SK-N-SH (cell line): ENCODE data around the gene ATP5F1D. TPM values are rescaled to one million over a fixed set of nuclear protein-coding genes. Genes with fewer than 3 reads are reported as not detected.

Experiments
- CTCF ChIA-PET: fragments of 300-600, 350-600 bp; formaldehyde crosslinking; extraction: SDS; loops from one replicate; lab custom pipeline; 2021; lab: Yijun Ruan, JAX
- POLR2A ChIA-PET: fragments of 350-600 bp; sonication (Branson Sonifier 250); formaldehyde crosslinking; extraction: SDS; loops from one replicate; lab custom pipeline; 2020; ENCODE audit warnings: antibody characterized with exemption, inconsistent platforms; lab: Yijun Ruan, JAX
- DNase-seq: peaks from one replicate; pipeline ENCODE4 v3.0.0; 2012
- H2AFZ ChIP-seq: fragments of 200-600 bp; sonication (generic); 2 replicates; pipeline ENCODE4 v1.8.1; 2016; ENCODE audit warnings: antibody characterized with exemption, mild to moderate bottlenecking, low read depth
- H3F3A ChIP-seq: fragments of 200-600 bp; sonication (generic); replicated peaks from 2 replicates; pipeline ENCODE3; 2016; ENCODE audit warnings: antibody characterized with exemption, mild to moderate bottlenecking; ENCODE audit not compliant: insufficient read depth
- H3K27ac ChIP-seq, 2 experiments: fragments of 200-500 bp in 1 of 2; fragments of 200-600 bp in 1 of 2; sonication (Bioruptor generic) in 1 of 2; sonication (generic), shearing (Covaris generic) in 1 of 2; 2 replicates each; pipeline versions ENCODE4 v1.5.1 to v1.6.1; 2014 to 2016; ENCODE audit warnings: low read depth in 2 of 2, inconsistent platforms in 1 of 2, low read length in 1 of 2, mild to moderate bottlenecking in 1 of 2, mixed read lengths in 1 of 2
- H3K27me3 ChIP-seq: fragments of 200-600 bp; sonication (generic), shearing (Covaris generic); 2 replicates; pipeline ENCODE4 v1.6.1; 2016; ENCODE audit warnings: mixed run types; ENCODE audit not compliant: insufficient read depth
- H3K36me3 ChIP-seq, 2 experiments: fragments of 200-500 bp in 1 of 2; fragments of 200-600 bp in 1 of 2; sonication (Bioruptor generic) in 1 of 2; sonication (generic) in 1 of 2; replicated peaks in 1 of 2; 2 replicates each; pipeline versions ENCODE3 to v1.5.1; 2014 to 2016; ENCODE audit warnings: low read length in 1 of 2, mild to moderate bottlenecking in 1 of 2; ENCODE audit not compliant: insufficient read depth in 2 of 2, control insufficient read depth in 1 of 2
- H3K4me1 ChIP-seq, 2 experiments: fragments of 200-500 bp in 1 of 2; fragments of 200-600 bp in 1 of 2; sonication (Bioruptor generic) in 1 of 2; sonication (generic), shearing (Covaris generic) in 1 of 2; 2 replicates each; pipeline versions ENCODE4 v1.5.1 to v1.6.1; 2014 to 2016; ENCODE audit warnings: low read depth in 1 of 2, low read length in 1 of 2, mixed run types in 1 of 2; ENCODE audit not compliant: insufficient read depth in 2 of 2, control insufficient read depth in 1 of 2
- H3K4me2 ChIP-seq: fragments of 200-600 bp; sonication (generic), shearing (Covaris generic); 2 replicates; pipeline ENCODE4 v1.6.1; 2017; ENCODE audit warnings: mixed run types
- H3K4me3 ChIP-seq, 2 experiments: fragments of 200-500 bp in 1 of 2; fragments of 200-600 bp in 1 of 2; sonication (Bioruptor generic) in 1 of 2; sonication (generic), shearing (Covaris generic) in 1 of 2; 2 replicates each; pipeline versions ENCODE4 v1.5.1 to v1.8.1; 2014 to 2016; ENCODE audit warnings: low read depth in 2 of 2, inconsistent platforms in 1 of 2, low read length in 1 of 2, mild to moderate bottlenecking in 1 of 2, mixed read lengths in 1 of 2, moderate library complexity in 1 of 2
- H3K79me2 ChIP-seq: fragments of 200-600 bp; sonication (generic); 2 replicates; pipeline ENCODE4 v1.8.1; 2017; ENCODE audit warnings: mild to moderate bottlenecking; ENCODE audit not compliant: insufficient read depth
- H3K9ac ChIP-seq: fragments of 200-600 bp; sonication (generic); 2 replicates; pipeline ENCODE4 v1.6.1; 2017; ENCODE audit warnings: mixed run types
- H3K9me2 ChIP-seq: fragments of 200-600 bp; sonication (generic); 2 replicates; pipeline ENCODE4 v1.6.1; 2017; ENCODE audit warnings: mixed run types
- H3K9me3 ChIP-seq: fragments of 200-600 bp; sonication (generic); 2 replicates; pipeline ENCODE4 v1.6.1; 2017; ENCODE audit warnings: mixed run types, mild to moderate bottlenecking, moderate library complexity
- H4K20me1 ChIP-seq: fragments of 200-600 bp; sonication (generic); 2 replicates; pipeline ENCODE4 v1.6.1; 2017; ENCODE audit warnings: mild to moderate bottlenecking, mixed run types; ENCODE audit not compliant: insufficient read depth
- CHD2 ChIP-seq: fragments of 150-350 bp; IDR thresholded peaks from 2 replicates; pipeline ENCODE4 v1.6.1; 2018; ENCODE audit warnings: low read length; ENCODE audit not compliant: partially characterized antibody
- ELF1 ChIP-seq: IDR thresholded peaks from 2 replicates; pipeline ENCODE4 v1.4.0; 2012
- EP300 ChIP-seq, 2 experiments: IDR thresholded peaks; 2 replicates each; pipeline versions ENCODE4 v1.4.0 to v1.6.1; 2012; ENCODE audit warnings: borderline replicate concordance in 1 of 2, low read depth in 1 of 2, low read length in 1 of 2
- EZH2phosphoT487 ChIP-seq: fragments of 200-600 bp; sonication (generic); IDR thresholded peaks from 2 replicates; pipeline ENCODE4 v1.6.1; 2017; ENCODE audit warnings: low read depth, mixed run types, mild to moderate bottlenecking, antibody characterized with exemption, moderate library complexity, borderline replicate concordance
- FOSL2 ChIP-seq: IDR thresholded peaks from 2 replicates; pipeline ENCODE4 v1.4.0; 2012; ENCODE audit warnings: low read depth, mild to moderate bottlenecking, moderate library complexity, borderline replicate concordance
- FOXJ3 ChIP-seq: sonication (generic); formaldehyde crosslinking; IDR thresholded peaks from 2 replicates; pipeline ENCODE4 v1.5.1; 2020; ENCODE audit warnings: mild to moderate bottlenecking, missing genetic modification reagents
- MXI1 ChIP-seq: IDR thresholded peaks from 2 replicates; pipeline ENCODE4 v1.6.1; 2012; ENCODE audit warnings: mild to moderate bottlenecking, low read depth, low read length, improper control_type of control experiment
- RAD21 ChIP-seq: IDR thresholded peaks from 2 replicates; pipeline ENCODE4 v1.6.1; 2012; ENCODE audit warnings: mild to moderate bottlenecking, low read length
- RCOR1 ChIP-seq: fragments of 150-350 bp; IDR thresholded peaks from 2 replicates; pipeline ENCODE4 v1.6.1; 2017; ENCODE audit warnings: antibody characterized with exemption, low read length
- RFX5 ChIP-seq: IDR thresholded peaks from 2 replicates; pipeline ENCODE4 v1.6.1; 2012; ENCODE audit warnings: mild to moderate bottlenecking, improper control_type of control experiment, low read length
- RXRA ChIP-seq: IDR thresholded peaks from 2 replicates; pipeline ENCODE4 v1.4.0; 2012; ENCODE audit warnings: low read depth, mild to moderate bottlenecking, borderline replicate concordance
- SMC3 ChIP-seq: IDR thresholded peaks from 2 replicates; pipeline ENCODE4 v1.6.1; 2012; ENCODE audit warnings: low read depth, low read length, improper control_type of control experiment
- TCF12 ChIP-seq: IDR thresholded peaks from 2 replicates; pipeline ENCODE4 v1.4.0; 2012
- TEAD4 ChIP-seq: IDR thresholded peaks from 2 replicates; pipeline ENCODE4 v1.4.0; 2012; ENCODE audit warnings: mild to moderate bottlenecking, borderline replicate concordance; ENCODE audit not compliant: insufficient read depth
- YY1 ChIP-seq: IDR thresholded peaks from 2 replicates; pipeline ENCODE4 v1.4.0; 2012; ENCODE audit warnings: low read depth, mild to moderate bottlenecking
- WGBS: methylation state at CpG from one replicate; pipeline ENCODE4 v1.1.6; 2017; ENCODE audit warnings: low lambda C conversion rate; 5-methylcytosine and 5-hydroxymethylcytosine counted together
- polyA plus RNA-seq, 3 experiments: library from polyadenylated mRNA; depleted of rRNA; stranded (reverse); fragments of >200 nt; gene quantifications; 2 replicates each; pipeline ENCODE4 v1.2.3, GENCODE V29; 2012
- TF ChIP-seq, protein P1 (sequence below): fragments of 200-600 bp; sonication (generic); IDR thresholded peaks from 2 replicates; pipeline ENCODE4 v1.6.1; 2017; ENCODE audit warnings: antibody characterized with exemption, mild to moderate bottlenecking, moderate library complexity
- TF ChIP-seq, protein P2 (sequence below): fragments of 150-350 bp; IDR thresholded peaks from 2 replicates; pipeline ENCODE4 v1.6.1; 2016; ENCODE audit warnings: mild to moderate bottlenecking, low read depth, low read length
- TF ChIP-seq, protein P3 (sequence below): fragments of 150-350 bp; IDR thresholded peaks from 2 replicates; pipeline ENCODE4 v1.6.1; 2017; ENCODE audit warnings: antibody characterized with exemption, low read length, low read depth, borderline replicate concordance
- TF ChIP-seq, protein P4 (sequence below): IDR thresholded peaks from 2 replicates; pipeline ENCODE4 v1.4.0; 2012; ENCODE audit warnings: low read depth
- TF ChIP-seq, protein P5 (sequence below): IDR thresholded peaks from 2 replicates; pipeline ENCODE4 v1.4.0; 2012; ENCODE audit warnings: low read depth, borderline replicate concordance

ATP5F1D gene
- polyA plus RNA-seq, 1 of the 3 experiments (the other 2 are of a cell fraction) = 226 TPM

DNA sequence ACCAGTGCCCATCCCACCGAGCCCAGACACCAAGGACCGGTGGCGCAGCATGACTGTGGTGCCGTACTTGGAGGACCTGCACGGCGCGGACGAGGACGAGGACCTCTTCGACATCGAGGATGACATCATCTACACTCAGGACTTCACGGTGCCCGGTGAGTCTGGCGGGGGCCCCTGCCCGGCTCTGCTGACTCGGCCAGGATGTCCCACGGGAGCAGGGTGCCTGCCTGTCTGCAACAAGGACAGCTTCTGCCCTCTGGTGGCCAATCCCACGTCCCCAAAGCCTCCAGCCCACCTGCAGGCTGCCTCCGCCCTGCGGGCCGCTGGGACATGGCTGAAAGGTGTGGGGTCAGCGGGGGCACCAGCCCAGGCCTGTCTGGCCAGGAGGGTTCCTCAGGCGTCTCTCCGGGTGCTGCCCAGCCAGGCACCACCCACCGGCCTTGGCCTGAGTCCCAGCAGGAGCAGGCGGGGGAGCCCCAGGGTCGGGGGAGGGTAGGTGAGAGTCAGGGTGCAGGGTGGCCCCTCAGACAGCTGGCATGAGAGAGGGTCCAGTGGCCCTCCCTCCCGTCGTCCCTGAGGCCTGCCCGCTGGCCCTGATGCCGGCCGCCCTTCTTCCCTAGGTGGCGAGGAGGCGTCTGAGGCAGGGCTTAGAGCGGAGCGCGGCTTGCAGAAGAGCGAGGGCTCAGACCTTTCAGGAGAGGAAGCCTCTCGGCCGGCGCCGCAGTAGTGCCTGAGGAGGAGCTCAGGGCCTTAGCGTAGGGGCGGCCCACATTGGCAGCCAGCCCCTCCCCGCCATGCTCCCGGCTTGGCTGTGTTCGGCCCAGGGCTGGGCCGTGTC is 18.3 kb upstream of the ATP5F1D start:
- 78% methylated on average over 23 of the region's 48 CpGs for WGBS
- peaks cover 3% of the 10 kb centered on the region for H3F3A ChIP-seq
- peaks cover 0 to 53% of the 10 kb centered on the region in 2 experiments for H3K36me3 ChIP-seq
- H3K4me1 ChIP-seq = peaks cover 0 to 5% of the 10 kb centered on the region in 2 experiments; a peak in 1 of 4 replicates
- H3K79me2 ChIP-seq = peaks cover 25% of the 10 kb centered on the region
- no peak overlapping the region; a peak in 1 of 4 replicates for H3K27ac ChIP-seq
- H3K27me3 ChIP-seq = no peaks in the 10 kb centered on the region
- H3K9me3 ChIP-seq = no peaks in the 10 kb centered on the region
- H2AFZ ChIP-seq = no peak overlapping the region
- CTCF ChIA-PET = interaction anchor here (0.7 to 7.0 kb wide), 17 partner anchors 9 to 268 kb away, joined by 3 to 82 read pairs (median 5); partner anchors contain the start of genes ATP5F1D, CBARP and CIRBP
- DNase-seq = peak; percentile 76
- H4K20me1 ChIP-seq = peaks cover 21% of the 10 kb centered on the region; the same call in 1 of the 2 replicates
- no peak overlapping the region; a peak in 1 of 4 replicates for H3K4me3 ChIP-seq
- H3K9ac ChIP-seq = no peak overlapping the region
- no peak for TF ChIP-seq TEAD4
- TF ChIP-seq, protein P1, sequence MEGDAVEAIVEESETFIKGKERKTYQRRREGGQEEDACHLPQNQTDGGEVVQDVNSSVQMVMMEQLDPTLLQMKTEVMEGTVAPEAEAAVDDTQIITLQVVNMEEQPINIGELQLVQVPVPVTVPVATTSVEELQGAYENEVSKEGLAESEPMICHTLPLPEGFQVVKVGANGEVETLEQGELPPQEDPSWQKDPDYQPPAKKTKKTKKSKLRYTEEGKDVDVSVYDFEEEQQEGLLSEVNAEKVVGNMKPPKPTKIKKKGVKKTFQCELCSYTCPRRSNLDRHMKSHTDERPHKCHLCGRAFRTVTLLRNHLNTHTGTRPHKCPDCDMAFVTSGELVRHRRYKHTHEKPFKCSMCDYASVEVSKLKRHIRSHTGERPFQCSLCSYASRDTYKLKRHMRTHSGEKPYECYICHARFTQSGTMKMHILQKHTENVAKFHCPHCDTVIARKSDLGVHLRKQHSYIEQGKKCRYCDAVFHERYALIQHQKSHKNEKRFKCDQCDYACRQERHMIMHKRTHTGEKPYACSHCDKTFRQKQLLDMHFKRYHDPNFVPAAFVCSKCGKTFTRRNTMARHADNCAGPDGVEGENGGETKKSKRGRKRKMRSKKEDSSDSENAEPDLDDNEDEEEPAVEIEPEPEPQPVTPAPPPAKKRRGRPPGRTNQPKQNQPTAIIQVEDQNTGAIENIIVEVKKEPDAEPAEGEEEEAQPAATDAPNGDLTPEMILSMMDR = peak; percentile 61
- TF ChIP-seq EZH2phosphoT487 = no peak
- no peak for TF ChIP-seq FOSL2
- peak; percentile 39; the same call in 1 of the 2 replicates for TF ChIP-seq RAD21
- no peak for TF ChIP-seq FOXJ3 (CRISPR knock-in tag)
- TF ChIP-seq MXI1 = no peak
- TF ChIP-seq SMC3 = peak; percentile 25; the same call in 1 of the 2 replicates
- TF ChIP-seq TCF12 = no peak
- no peak overlapping the region for H3K4me2 ChIP-seq
- H3K9me2 ChIP-seq = no peaks in the 10 kb centered on the region
- POLR2A ChIA-PET = interaction anchor here (1.2 kb wide), 1 partner anchor 46 kb away, joined by 3 read pairs; no protein-coding TSS in a partner anchor

DNA sequence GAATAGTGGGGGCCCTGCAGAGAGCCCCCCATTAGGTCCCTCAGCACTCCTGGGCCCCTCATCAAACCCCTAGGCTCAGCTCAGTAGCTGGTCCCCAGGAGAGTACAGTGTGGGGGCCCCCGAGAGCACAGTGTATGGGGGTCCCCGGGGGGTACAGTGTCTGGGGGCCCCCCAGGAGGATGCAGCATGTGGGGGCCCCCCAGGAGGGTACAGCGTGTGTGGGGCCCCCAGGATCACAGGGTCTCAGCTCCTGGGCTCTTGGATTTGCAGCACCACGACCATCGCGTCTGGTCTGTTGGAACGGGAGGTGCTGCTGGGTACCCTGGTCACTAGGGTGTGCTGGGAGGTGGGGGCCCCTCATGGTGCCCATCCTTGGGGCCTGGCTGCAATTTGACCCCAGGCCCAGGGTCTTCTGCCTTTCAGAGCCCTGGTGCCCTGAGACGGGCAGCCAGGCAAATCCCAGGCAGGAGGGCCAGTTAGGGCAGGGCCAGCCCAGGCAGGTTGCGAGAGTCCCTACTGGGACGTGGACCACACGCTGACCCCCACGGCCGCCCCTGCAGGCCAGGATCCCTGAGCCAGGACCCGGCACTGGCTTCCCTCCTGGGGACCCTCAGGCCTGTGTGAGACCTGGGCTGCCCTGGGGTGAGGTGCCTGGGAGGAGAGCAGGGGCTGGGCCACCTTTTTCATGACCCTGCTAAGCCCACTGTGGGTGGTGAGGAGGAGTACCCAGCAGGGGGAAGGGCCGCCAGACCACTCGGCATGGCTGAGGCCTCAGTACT is 17.3 kb upstream of the ATP5F1D start:
- POLR2A ChIA-PET = no interaction called here
- CTCF ChIA-PET = interaction anchor here (0.7 to 7.0 kb wide), 11 partner anchors 10 to 123 kb away, joined by 3 to 82 read pairs (median 12); partner anchors contain the start of genes ATP5F1D and CBARP
- TF ChIP-seq RFX5 = no peak
- no peak for TF ChIP-seq EP300 (IDR thresholded peaks at IDR 0.05; ENCODE audit: borderline replicate concordance in 1 of 2, low read depth in 1 of 2, low read length in 1 of 2)
- no peak for TF ChIP-seq ELF1
- no peak for TF ChIP-seq FOSL2
- TF ChIP-seq, protein P2, sequence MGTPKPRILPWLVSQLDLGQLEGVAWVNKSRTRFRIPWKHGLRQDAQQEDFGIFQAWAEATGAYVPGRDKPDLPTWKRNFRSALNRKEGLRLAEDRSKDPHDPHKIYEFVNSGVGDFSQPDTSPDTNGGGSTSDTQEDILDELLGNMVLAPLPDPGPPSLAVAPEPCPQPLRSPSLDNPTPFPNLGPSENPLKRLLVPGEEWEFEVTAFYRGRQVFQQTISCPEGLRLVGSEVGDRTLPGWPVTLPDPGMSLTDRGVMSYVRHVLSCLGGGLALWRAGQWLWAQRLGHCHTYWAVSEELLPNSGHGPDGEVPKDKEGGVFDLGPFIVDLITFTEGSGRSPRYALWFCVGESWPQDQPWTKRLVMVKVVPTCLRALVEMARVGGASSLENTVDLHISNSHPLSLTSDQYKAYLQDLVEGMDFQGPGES = no peak
- TF ChIP-seq RXRA = no peak
- no peak for TF ChIP-seq YY1
- TF ChIP-seq, protein P3, sequence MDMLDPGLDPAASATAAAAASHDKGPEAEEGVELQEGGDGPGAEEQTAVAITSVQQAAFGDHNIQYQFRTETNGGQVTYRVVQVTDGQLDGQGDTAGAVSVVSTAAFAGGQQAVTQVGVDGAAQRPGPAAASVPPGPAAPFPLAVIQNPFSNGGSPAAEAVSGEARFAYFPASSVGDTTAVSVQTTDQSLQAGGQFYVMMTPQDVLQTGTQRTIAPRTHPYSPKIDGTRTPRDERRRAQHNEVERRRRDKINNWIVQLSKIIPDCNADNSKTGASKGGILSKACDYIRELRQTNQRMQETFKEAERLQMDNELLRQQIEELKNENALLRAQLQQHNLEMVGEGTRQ = no peak
- TF ChIP-seq CHD2 = no peak
- TF ChIP-seq, protein P4, sequence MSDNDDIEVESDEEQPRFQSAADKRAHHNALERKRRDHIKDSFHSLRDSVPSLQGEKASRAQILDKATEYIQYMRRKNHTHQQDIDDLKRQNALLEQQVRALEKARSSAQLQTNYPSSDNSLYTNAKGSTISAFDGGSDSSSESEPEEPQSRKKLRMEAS = no peak
- no peak for TF ChIP-seq RCOR1
- TF ChIP-seq, protein P5, sequence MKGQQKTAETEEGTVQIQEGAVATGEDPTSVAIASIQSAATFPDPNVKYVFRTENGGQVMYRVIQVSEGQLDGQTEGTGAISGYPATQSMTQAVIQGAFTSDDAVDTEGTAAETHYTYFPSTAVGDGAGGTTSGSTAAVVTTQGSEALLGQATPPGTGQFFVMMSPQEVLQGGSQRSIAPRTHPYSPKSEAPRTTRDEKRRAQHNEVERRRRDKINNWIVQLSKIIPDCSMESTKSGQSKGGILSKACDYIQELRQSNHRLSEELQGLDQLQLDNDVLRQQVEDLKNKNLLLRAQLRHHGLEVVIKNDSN = no peak

More for the DNA sequence above, 17.3 kb upstream of the ATP5F1D start:
- no peak for DNase-seq
- no peak overlapping the region for H3K4me3 ChIP-seq
- H3K36me3 ChIP-seq = peaks cover 0 to 55% of the 10 kb centered on the region in 2 experiments
- peaks cover 16% of the 10 kb centered on the region for H3K79me2 ChIP-seq
- no peak overlapping the region; a peak in 1 of 4 replicates for H3K27ac ChIP-seq
- H3K4me2 ChIP-seq = no peak overlapping the region
- H4K20me1 ChIP-seq = peaks cover 15% of the 10 kb centered on the region; the same call in 1 of the 2 replicates
- H3K9me3 ChIP-seq = no peaks in the 10 kb centered on the region
- no peaks in the 10 kb centered on the region for H3K27me3 ChIP-seq
- H3K9ac ChIP-seq = no peak overlapping the region
- no peak overlapping the region for H2AFZ ChIP-seq
- no peaks in the 10 kb centered on the region for H3K9me2 ChIP-seq
- peaks cover 0 to 5% of the 10 kb centered on the region in 2 experiments; a peak in 1 of 4 replicates for H3K4me1 ChIP-seq
- peaks cover 3% of the 10 kb centered on the region for H3F3A ChIP-seq
- no CpG with 5 or more reads among the region's 16 CpGs for WGBS
